ENCODE results near the gene CPT2. TPM values are rescaled to one million over a fixed set of nuclear protein-coding genes. Genes with fewer than 3 reads are reported as not detected.
A peak's percentile ranks its signal among the peaks of the same experiment; 100 is the strongest.

Gene CPT2
- total and polyA plus RNA-seq, 9 of the 15 experiments (the other 6 are each of a cell fraction or from before 2014, with no cell fraction given): 7.6 to 25.1 (median 16.8) TPM

DNA sequence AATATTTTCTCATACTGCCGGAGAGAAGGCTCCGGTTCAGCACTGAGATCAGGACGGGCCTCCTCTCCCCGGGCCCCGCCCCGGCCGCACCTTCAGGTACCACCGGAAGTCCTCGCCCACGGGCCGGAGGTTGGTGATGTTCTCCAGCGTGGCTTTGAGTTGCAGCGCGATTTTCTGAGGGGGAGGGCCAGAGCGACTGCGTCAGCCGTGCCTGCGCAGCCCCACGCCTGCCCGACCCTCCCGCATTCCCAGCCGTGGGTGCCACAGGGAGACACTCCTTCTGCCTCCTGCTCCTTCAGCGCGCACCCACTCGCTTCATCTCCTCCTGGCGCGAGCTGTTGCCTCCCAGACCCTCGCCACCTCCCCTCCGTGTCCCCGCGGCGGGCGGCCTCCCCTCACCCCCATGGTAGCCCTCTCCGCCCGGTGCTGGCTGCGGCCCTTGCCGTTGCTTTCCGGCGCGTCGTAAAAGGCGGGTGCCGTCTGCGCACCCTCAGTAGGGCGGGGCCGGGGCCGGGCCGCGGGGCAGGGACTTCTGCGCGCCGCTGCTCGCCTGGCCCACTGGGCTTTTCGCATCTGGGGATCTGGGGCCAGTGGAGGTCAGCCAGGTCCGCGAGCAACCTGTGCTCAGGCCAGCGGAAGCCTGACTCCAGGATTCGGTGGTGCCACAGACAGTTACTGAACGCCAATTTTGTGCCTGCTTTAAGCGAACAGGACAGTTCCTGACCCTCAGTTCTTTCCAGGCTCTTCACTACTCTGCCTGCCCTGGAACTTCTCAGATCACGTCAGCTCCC lies 23.7 kb downstream of the CPT2 start, which contains the start of gene CZIB (continued):
- TF ChIP-seq, protein P1, sequence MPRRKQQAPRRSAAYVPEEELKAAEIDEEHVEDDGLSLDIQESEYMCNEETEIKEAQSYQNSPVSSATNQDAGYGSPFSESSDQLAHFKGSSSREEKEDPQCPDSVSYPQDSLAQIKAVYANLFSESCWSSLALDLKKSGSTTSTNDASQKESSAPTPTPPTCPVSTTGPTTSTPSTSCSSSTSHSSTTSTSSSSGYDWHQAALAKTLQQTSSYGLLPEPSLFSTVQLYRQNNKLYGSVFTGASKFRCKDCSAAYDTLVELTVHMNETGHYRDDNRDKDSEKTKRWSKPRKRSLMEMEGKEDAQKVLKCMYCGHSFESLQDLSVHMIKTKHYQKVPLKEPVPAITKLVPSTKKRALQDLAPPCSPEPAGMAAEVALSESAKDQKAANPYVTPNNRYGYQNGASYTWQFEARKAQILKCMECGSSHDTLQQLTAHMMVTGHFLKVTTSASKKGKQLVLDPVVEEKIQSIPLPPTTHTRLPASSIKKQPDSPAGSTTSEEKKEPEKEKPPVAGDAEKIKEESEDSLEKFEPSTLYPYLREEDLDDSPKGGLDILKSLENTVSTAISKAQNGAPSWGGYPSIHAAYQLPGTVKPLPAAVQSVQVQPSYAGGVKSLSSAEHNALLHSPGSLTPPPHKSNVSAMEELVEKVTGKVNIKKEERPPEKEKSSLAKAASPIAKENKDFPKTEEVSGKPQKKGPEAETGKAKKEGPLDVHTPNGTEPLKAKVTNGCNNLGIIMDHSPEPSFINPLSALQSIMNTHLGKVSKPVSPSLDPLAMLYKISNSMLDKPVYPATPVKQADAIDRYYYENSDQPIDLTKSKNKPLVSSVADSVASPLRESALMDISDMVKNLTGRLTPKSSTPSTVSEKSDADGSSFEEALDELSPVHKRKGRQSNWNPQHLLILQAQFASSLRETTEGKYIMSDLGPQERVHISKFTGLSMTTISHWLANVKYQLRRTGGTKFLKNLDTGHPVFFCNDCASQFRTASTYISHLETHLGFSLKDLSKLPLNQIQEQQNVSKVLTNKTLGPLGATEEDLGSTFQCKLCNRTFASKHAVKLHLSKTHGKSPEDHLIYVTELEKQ (CRISPR knock-in tag; IDR thresholded peaks at IDR 0.05): no peak
- TF ChIP-seq PHF21A (IDR thresholded peaks at IDR 0.05; ENCODE audit: borderline replicate concordance, low read depth): no peak
- TF ChIP-seq RBM39 (optimal IDR thresholded peaks at IDR 0.05; ENCODE audit: low read depth, low read length): no peak
- TF ChIP-seq ZNF239 (CRISPR knock-in tag; IDR thresholded peaks at IDR 0.05): no peak
- TF ChIP-seq NONO (IDR thresholded peaks at IDR 0.05; ENCODE audit: low read depth in 2 of 2, low read length in 1 of 2): peak; percentile 26 to 87; a peak in 2 of 4 replicates
- no peak for TF ChIP-seq XRCC4 (IDR thresholded peaks at IDR 0.05; ENCODE audit: extremely low read depth, insufficient read depth, insufficient read length)
- TF ChIP-seq, protein P2, sequence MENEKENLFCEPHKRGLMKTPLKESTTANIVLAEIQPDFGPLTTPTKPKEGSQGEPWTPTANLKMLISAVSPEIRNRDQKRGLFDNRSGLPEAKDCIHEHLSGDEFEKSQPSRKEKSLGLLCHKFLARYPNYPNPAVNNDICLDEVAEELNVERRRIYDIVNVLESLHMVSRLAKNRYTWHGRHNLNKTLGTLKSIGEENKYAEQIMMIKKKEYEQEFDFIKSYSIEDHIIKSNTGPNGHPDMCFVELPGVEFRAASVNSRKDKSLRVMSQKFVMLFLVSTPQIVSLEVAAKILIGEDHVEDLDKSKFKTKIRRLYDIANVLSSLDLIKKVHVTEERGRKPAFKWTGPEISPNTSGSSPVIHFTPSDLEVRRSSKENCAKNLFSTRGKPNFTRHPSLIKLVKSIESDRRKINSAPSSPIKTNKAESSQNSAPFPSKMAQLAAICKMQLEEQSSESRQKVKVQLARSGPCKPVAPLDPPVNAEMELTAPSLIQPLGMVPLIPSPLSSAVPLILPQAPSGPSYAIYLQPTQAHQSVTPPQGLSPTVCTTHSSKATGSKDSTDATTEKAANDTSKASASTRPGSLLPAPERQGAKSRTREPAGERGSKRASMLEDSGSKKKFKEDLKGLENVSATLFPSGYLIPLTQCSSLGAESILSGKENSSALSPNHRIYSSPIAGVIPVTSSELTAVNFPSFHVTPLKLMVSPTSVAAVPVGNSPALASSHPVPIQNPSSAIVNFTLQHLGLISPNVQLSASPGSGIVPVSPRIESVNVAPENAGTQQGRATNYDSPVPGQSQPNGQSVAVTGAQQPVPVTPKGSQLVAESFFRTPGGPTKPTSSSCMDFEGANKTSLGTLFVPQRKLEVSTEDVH (IDR thresholded peaks at IDR 0.05; ENCODE audit: low read depth, partially characterized antibody): peak; percentile 63
- TF ChIP-seq, protein P3, sequence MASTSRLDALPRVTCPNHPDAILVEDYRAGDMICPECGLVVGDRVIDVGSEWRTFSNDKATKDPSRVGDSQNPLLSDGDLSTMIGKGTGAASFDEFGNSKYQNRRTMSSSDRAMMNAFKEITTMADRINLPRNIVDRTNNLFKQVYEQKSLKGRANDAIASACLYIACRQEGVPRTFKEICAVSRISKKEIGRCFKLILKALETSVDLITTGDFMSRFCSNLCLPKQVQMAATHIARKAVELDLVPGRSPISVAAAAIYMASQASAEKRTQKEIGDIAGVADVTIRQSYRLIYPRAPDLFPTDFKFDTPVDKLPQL (IDR thresholded peaks at IDR 0.05; ENCODE audit: extremely low read depth, insufficient read length): no peak
- peak in 1 of 2 experiments; percentile 48; a peak in 1 of 4 replicates for TF ChIP-seq TRIM24 (IDR thresholded peaks at IDR 0.05)
- TF ChIP-seq, protein P4, sequence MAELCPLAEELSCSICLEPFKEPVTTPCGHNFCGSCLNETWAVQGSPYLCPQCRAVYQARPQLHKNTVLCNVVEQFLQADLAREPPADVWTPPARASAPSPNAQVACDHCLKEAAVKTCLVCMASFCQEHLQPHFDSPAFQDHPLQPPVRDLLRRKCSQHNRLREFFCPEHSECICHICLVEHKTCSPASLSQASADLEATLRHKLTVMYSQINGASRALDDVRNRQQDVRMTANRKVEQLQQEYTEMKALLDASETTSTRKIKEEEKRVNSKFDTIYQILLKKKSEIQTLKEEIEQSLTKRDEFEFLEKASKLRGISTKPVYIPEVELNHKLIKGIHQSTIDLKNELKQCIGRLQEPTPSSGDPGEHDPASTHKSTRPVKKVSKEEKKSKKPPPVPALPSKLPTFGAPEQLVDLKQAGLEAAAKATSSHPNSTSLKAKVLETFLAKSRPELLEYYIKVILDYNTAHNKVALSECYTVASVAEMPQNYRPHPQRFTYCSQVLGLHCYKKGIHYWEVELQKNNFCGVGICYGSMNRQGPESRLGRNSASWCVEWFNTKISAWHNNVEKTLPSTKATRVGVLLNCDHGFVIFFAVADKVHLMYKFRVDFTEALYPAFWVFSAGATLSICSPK (IDR thresholded peaks at IDR 0.05; ENCODE audit: borderline replicate concordance): no peak
- TF ChIP-seq CSDE1 (IDR thresholded peaks at IDR 0.05): peak in 1 of 2 experiments; percentile 30; a peak in 1 of 4 replicates
- TF ChIP-seq CREB1 (IDR thresholded peaks at IDR 0.05): peak; percentile 73; the same call in 1 of the 2 replicates
- TF ChIP-seq CREB1 (CRISPR knock-in tag; IDR thresholded peaks at IDR 0.05): peak; percentile 74; the same call in 1 of the 2 replicates
- no peak for TF ChIP-seq ZNF165 (CRISPR knock-in tag; IDR thresholded peaks at IDR 0.05; ENCODE audit: borderline replicate concordance)
- peak; percentile 99 for TF ChIP-seq CTBP1 (IDR thresholded peaks at IDR 0.05; ENCODE audit: borderline replicate concordance)
- no peak for TF ChIP-seq ZNF696 (CRISPR knock-in tag; conservative IDR thresholded peaks at IDR 0.05)
